Measurements from ENCODE around the gene DACH2. TPM values are rescaled to one million over a fixed set of nuclear protein-coding genes. Genes with fewer than 3 reads are reported as not detected.

The DACH2 gene
- polyA plus RNA-seq, 3 donors = not detected

DNA sequence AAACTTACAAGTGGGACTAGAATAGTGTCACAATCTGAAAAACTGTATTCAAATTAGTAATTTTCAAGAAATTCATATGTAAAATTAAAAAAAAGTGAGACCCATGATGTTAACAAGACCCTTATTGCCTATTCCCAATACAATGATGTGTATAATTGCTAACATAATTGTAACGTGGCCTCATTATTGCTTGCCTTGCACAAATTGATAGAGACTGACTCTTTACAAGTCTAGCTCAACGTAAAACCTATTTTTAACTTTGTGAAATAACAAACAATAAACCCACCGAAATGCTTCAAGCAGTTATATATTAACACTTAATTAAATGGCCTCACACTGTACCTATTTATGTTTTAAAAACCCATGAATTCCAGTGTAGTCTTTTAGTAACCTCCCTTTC is 312.5 kb downstream of the DACH2 start:
- no peak overlapping the region for H3K4me3 Mint-ChIP-seq
- no peak for TF ChIP-seq CTCF (IDR thresholded peaks at IDR 0.05)

DNA sequence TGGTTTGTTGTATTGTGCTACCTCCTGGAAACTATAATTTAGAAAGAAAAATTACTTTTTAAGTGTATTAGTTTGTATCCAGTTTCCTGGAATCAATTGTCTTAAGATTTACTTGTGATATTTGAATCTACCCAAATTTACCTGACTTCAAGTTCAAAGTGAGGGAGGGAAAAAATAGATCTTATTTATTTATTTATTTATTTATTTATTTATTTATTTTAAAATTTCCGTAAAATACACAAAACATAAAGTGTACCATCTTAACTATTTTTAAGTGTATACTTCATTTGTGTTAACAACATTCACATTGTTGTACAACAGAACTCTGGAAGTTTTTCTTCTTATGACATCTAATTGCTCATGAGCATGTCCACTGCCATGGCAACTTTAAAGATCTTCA is 356.0 kb downstream of the DACH2 start:
- no peak for TF ChIP-seq CTCF (IDR thresholded peaks at IDR 0.05)
- no CpG with 5 or more reads among the region's 1 CpG for WGBS (ENCODE audit: insufficient coverage)
- Mint-ChIP-seq H3K4me3 (no peak overlapping the region), H3K4me1 (no peaks in the 10 kb centered on the region), H3K36me3 (no peaks in the 10 kb centered on the region), H3K27me3 (ENCODE audit: low read depth in 3 of 3) (no peaks in the 10 kb centered on the region), H3K27ac (no peak overlapping the region), H3K9me3 (peaks cover 0 to 2% (median 0%) of the 10 kb centered on the region in 7 donors)
- Histone ChIP-seq H3K79me2 (ENCODE audit: insufficient read depth, low read length) (no peaks in the 10 kb centered on the region), H3K9me3 (replicated peaks in 1 of 2; ENCODE audit: control insufficient read depth in 1 of 2, insufficient read depth in 1 of 2, low read length in 2 of 2) (no peaks in the 10 kb centered on the region), H3K27ac (ENCODE audit: low read depth in 1 of 2, low read length in 2 of 2) (no peak overlapping the region), H3K27me3 (ENCODE audit: control insufficient read depth in 2 of 2, insufficient read depth in 2 of 2, low read length in 2 of 2) (no peaks in the 10 kb centered on the region), H3K4me2 (replicated peaks; ENCODE audit: extremely low read depth, low read length, poor library complexity, severe bottlenecking) (no peak overlapping the region), H2AFZ (ENCODE audit: insufficient read depth, low read depth, low read length, poor library complexity, severe bottlenecking) (no peak overlapping the region), H3K9ac (ENCODE audit: insufficient read depth, low read length, poor library complexity, severe bottlenecking) (no peak overlapping the region), H3K4me3 (replicated peaks in 1 of 3; ENCODE audit: low read depth in 2 of 3, low read length in 3 of 3) (no peak overlapping the region), H3K36me3 (replicated peaks in 1 of 2; ENCODE audit: control insufficient read depth in 1 of 2, insufficient read depth in 2 of 2, low read length in 2 of 2) (no peaks in the 10 kb centered on the region), H4K20me1 (ENCODE audit: insufficient read depth, low read length) (no peaks in the 10 kb centered on the region), H3K4me1 (ENCODE audit: control insufficient read depth in 1 of 2, insufficient read depth in 2 of 2, low read length in 2 of 2) (no peaks in the 10 kb centered on the region)
- DNase-seq = no peak
- intact Hi-C loops (cut with micrococcal nuclease) = no loop called here

More for the DNA sequence above, 312.5 kb downstream of the DACH2 start:
- H2AFZ ChIP-seq (ENCODE audit: insufficient read depth, low read depth, low read length, poor library complexity, severe bottlenecking) = no peak overlapping the region
- H3K4me1 ChIP-seq (ENCODE audit: control insufficient read depth in 1 of 2, insufficient read depth in 2 of 2, low read length in 2 of 2) = no peaks in the 10 kb centered on the region
- intact Hi-C loops (cut with micrococcal nuclease) = no loop called here
- peaks cover 0 to 1% of the 10 kb centered on the region in 2 donors for H3K9me3 ChIP-seq (replicated peaks in 1 of 2; ENCODE audit: control insufficient read depth in 1 of 2, insufficient read depth in 1 of 2, low read length in 2 of 2)
- H3K27me3 ChIP-seq (ENCODE audit: control insufficient read depth in 2 of 2, insufficient read depth in 2 of 2, low read length in 2 of 2) = no peaks in the 10 kb centered on the region
- no CpG with 5 or more reads among the region's 3 CpGs for WGBS (ENCODE audit: insufficient coverage)
- no peak overlapping the region for H3K9ac ChIP-seq (ENCODE audit: insufficient read depth, low read length, poor library complexity, severe bottlenecking)
- no peak overlapping the region for H3K4me2 ChIP-seq (replicated peaks; ENCODE audit: extremely low read depth, low read length, poor library complexity, severe bottlenecking)
- Mint-ChIP-seq H3K27me3 (ENCODE audit: low read depth in 3 of 3) (no peaks in the 10 kb centered on the region), H3K27ac (no peak overlapping the region), H3K36me3 (no peaks in the 10 kb centered on the region), H3K9me3 (peaks cover 0 to 2% (median 0%) of the 10 kb centered on the region in 7 donors), H3K4me1 (no peaks in the 10 kb centered on the region)
- H3K36me3 ChIP-seq (replicated peaks in 1 of 2; ENCODE audit: control insufficient read depth in 1 of 2, insufficient read depth in 2 of 2, low read length in 2 of 2) = no peaks in the 10 kb centered on the region
- no peaks in the 10 kb centered on the region for H3K79me2 ChIP-seq (ENCODE audit: insufficient read depth, low read length)
- H4K20me1 ChIP-seq (ENCODE audit: insufficient read depth, low read length) = no peaks in the 10 kb centered on the region
- no peak overlapping the region for H3K4me3 ChIP-seq (replicated peaks in 1 of 3; ENCODE audit: low read depth in 2 of 3, low read length in 3 of 3)
- DNase-seq = no peak
- no peak overlapping the region for H3K27ac ChIP-seq (ENCODE audit: low read depth in 1 of 2, low read length in 2 of 2)

All from CD14-positive monocyte (primary cell).